Choroid plexus epithelial cell (primary cell): ENCODE data around the gene RSPRY1.
A peak's percentile ranks its signal among the peaks of the same experiment; 100 is the strongest.

Experiments
- DNase-seq: peaks from one replicate; pipeline ENCODE4 v3.0.0-alpha.2; 2010; ENCODE audit warnings: low read depth
- H3K4me3 ChIP-seq: 2 replicates; pipeline ENCODE4 v1.5.1; 2011; ENCODE audit warnings: low read depth, mild to moderate bottlenecking, control low read depth, low read length, moderate library complexity
- CTCF ChIP-seq: conservative IDR thresholded peaks from 2 replicates; pipeline ENCODE4 v1.5.1; 2011; ENCODE audit warnings: low read depth, mild to moderate bottlenecking, control low read depth, inconsistent platforms, low read length, moderate library complexity

The RSPRY1 gene

GRCh38 chr16:57185945-57186871 is at the start of gene RSPRY1, which contains the start of gene PSME3IP1:
Gene RSPRY1, plus strand, starts transcription at chr16:57186329. Its CDS starts 18,330 bp downstream, at chr16:57204659.
Gene PSME3IP1, minus strand, starts transcription at chr16:57186039. Its CDS starts 12,185 bp downstream, at chr16:57173854.
- peak within 1 kb of the TSS; percentile 96 for H3K4me3 ChIP-seq
- peak; percentile 100 for DNase-seq
- TF ChIP-seq CTCF, result no peak

- TF ChIP-seq CTCF, result no peak
- no peak for DNase-seq
- H3K4me3 ChIP-seq, result no peak overlapping the region
Measured at GRCh38 chr16:57137043-57137442, 49.1 kb upstream of the RSPRY1 start.

- DNase-seq, result no peak
- no peak overlapping the region for H3K4me3 ChIP-seq
- no peak for TF ChIP-seq CTCF
Measured at GRCh38 chr16:57137566-57138273, 48.4 kb upstream of the RSPRY1 start.

GRCh38 chr16:57138281-57138935 is 47.7 kb upstream of the RSPRY1 start:
- no peak for TF ChIP-seq CTCF
- DNase-seq, result no peak
- no peak overlapping the region for H3K4me3 ChIP-seq

- no peak for TF ChIP-seq CTCF
- DNase-seq, result no peak
- H3K4me3 ChIP-seq, result no peak overlapping the region
Measured at GRCh38 chr16:57140931-57141668, 45.0 kb upstream of the RSPRY1 start.
